LNCAP (cell line): Measurements from ENCODE around the gene KCNH8.

ENCODE experiments used
- CTCF ChIP-seq: fragments of 450-650 bp; IDR thresholded peaks from 2 replicates; pipeline ENCODE4 v1.5.1; 2017; ENCODE audit warnings: mild to moderate bottlenecking

The KCNH8 gene

DNA sequence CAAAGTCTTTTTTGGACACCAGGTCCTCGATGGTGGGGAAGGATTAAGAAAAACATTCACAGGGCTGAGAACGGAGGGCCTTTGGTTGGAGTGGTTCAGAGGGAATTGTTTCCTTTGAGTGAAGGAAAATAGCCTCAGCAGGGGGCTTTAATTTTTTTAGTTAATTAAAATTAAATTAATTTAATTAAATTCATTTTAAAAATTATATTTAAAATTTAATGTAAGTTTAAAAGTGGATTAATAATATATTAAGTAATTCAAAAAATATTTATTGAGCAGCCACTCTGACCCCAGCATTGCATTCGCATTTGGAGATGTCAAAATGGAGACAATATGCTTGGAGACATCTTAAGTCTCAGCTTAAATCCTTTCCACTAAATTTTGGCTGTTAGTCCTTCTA lies 136.7 kb downstream of the KCNH8 start:
- no peak for TF ChIP-seq CTCF

DNA sequence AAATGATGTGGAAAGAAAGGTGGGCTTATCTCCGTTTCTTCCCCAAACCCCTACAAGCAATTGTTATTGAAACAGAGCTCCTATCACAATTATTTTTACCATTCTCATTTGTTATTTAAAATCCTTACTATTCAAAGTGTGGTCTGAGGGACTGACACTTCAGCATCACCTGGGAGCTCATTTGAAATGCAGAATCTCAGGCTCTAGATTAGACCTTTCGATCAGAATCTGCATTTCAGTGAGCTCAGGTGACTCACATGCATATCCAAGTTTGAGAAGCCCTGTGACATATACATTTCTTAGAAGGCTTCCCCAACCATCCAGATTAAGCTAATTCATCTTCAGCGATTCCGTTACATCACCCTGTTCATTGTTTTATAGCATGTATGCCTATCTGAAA lies 145.0 kb downstream of the KCNH8 start:
- TF ChIP-seq CTCF = no peak

DNA sequence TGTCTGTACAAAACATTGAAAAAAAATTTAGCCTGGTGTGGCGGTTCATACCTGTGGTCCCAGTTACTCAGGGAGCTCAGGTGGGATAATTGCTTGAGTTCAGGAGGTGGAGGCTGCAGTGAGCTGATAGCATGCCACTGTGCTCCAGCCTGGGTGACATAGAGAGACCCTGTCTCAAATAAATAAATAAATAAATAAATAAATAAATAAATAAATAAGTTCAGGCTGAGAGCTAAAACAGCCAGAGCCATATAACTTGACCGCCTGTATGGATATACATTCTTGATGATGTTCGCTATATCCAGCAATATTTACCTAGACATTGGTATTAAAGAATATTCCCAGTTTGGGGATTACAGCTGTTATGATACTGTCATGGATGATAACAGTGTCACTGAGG lies 146.9 kb downstream of the KCNH8 start:
- TF ChIP-seq CTCF = no peak

DNA sequence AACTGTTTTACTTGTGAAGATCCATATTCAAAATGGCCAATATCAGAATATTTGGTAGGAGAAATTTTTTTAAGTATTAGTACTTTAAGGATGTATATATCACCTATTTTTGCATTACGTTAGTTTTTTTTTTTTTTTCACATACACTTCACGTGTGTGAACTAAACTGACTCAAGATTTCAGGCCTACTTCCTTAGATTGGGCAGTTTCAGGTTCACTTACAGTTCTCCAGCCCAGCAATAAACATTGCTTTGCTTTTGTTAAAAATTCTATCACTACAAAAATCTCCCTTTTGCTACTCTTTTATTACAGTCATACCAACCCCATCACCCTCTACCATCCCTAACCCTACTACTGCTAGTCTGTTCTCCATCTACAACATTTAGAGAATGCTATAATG lies 183.6 kb downstream of the KCNH8 start:
- no peak for TF ChIP-seq CTCF

- no peak for TF ChIP-seq CTCF
Measured at GRCh38 chr3:19334120-19334519, 185.8 kb downstream of the KCNH8 start.

DNA sequence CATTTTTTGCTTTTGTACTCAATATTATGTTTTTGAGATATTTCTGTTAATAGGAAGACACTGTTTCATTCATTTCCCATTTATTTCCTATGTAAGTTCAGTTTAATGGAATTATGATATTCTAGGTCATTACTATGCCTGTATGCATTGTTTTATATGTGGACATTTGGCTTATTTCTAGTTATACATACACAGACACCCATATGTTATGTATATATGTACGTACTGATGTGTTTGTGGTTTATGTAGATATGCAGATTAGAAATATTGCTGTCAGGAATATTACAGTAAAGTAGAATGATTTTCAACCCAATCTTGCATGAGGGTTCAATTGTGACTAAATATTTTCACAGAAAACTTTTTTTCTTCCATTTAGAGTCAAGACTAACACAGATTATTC lies 190.5 kb downstream of the KCNH8 start:
- TF ChIP-seq CTCF = no peak

DNA sequence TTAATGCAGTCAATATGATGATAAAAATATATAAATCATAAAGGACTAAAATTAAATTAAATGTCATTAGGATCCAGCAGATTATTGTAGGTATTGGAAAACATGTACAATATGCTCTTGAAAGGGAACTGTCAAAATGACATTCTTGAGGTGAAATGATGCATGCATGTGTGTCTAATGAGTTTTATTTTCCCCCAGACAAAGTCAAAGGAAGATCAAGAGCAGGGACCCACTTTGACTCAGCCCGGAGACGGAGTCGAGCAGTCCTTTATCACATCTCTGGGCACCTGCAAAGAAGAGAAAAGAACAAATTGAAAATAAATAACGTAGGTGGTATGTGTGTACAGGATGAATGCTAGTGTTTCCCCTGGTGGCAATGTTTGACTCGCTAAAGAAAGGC lies 194.1 kb downstream of the KCNH8 start:
- TF ChIP-seq CTCF = no peak

GRCh38 chr3:19346759-19347158 lies 198.4 kb downstream of the KCNH8 start:
- TF ChIP-seq CTCF = no peak
